Liver (tissue), 9 donors: ENCODE results near the gene E2F3. TPM values are rescaled to one million over a fixed set of nuclear protein-coding genes. Genes with fewer than 3 reads are reported as not detected.

Experiments
- DNase-seq: peaks from one replicate; pipeline ENCODE4 v3.0.0-alpha.2; 2017; ENCODE audit warnings: low spot score
- H3K27ac ChIP-seq, 2 donors: one replicate each; pipeline ENCODE4 v1.7.0; 2013; ENCODE audit warnings: inconsistent platforms in 2 of 2, low read length in 2 of 2, control low read depth in 1 of 2, low read depth in 1 of 2, mild to moderate bottlenecking in 1 of 2
- H3K27me3 ChIP-seq, 4 donors: one replicate each; pipeline versions ENCODE4 v1.6.1 to v1.7.0; 2013; ENCODE audit warnings: low read length in 3 of 4, inconsistent platforms in 1 of 4, mild to moderate bottlenecking in 1 of 4, moderate library complexity in 1 of 4; ENCODE audit not compliant: control insufficient read depth in 4 of 4, insufficient read depth in 4 of 4
- H3K36me3 ChIP-seq, 4 donors: one replicate each; pipeline versions ENCODE4 v1.6.1 to v1.7.0; 2013; ENCODE audit warnings: low read length in 3 of 4, mild to moderate bottlenecking in 3 of 4, low read depth in 1 of 4, moderate library complexity in 1 of 4; ENCODE audit not compliant: control insufficient read depth in 4 of 4, insufficient read depth in 3 of 4
- H3K4me1 ChIP-seq, 4 donors: one replicate each; pipeline versions ENCODE4 v1.6.1 to v1.7.0; 2013; ENCODE audit warnings: low read length in 3 of 4, mild to moderate bottlenecking in 3 of 4, moderate library complexity in 1 of 4; ENCODE audit not compliant: control insufficient read depth in 4 of 4, insufficient read depth in 4 of 4
- H3K4me3 ChIP-seq, 3 donors: one replicate each; pipeline versions ENCODE4 v1.6.1 to v1.7.0; 2013; ENCODE audit warnings: low read length in 3 of 3, control low read depth in 1 of 3, low read depth in 1 of 3, mild to moderate bottlenecking in 1 of 3
- H3K9ac ChIP-seq, 2 donors: one replicate each; pipeline ENCODE4 v1.7.0; 2013; ENCODE audit warnings: low read length in 2 of 2, mild to moderate bottlenecking in 2 of 2, moderate library complexity in 2 of 2, control low read depth in 1 of 2, low read depth in 1 of 2
- H3K9me3 ChIP-seq, 4 donors: one replicate each; pipeline versions ENCODE4 v1.6.1 to v1.7.0; 2013; ENCODE audit warnings: low read length in 3 of 4; ENCODE audit not compliant: control insufficient read depth in 4 of 4
- CTCF ChIP-seq: fragments of 150-350 bp; IDR thresholded peaks from 2 replicates; pipeline ENCODE4 v1.5.1; 2017; ENCODE audit warnings: improper control_type of control experiment, low read depth, low read length; ENCODE audit not compliant: missing input control
- FOXA1 ChIP-seq: IDR thresholded peaks from 2 replicates; pipeline ENCODE4 v1.6.1; 2016; ENCODE audit warnings: antibody characterized with exemption
- FOXA2 ChIP-seq: IDR thresholded peaks from 2 replicates; pipeline ENCODE4 v1.6.1; 2016; ENCODE audit warnings: antibody characterized with exemption
- GABPA ChIP-seq, 2 donors: IDR thresholded peaks in 1 of 2; conservative IDR thresholded peaks in 1 of 2; 2 replicates each; pipeline ENCODE4 v1.6.1; 2016; ENCODE audit warnings: antibody characterized with exemption in 2 of 2, mild to moderate bottlenecking in 1 of 2, moderate library complexity in 1 of 2
- HNF4A ChIP-seq, 2 donors: conservative IDR thresholded peaks; 2 replicates each; pipeline ENCODE4 v1.6.1; 2016; ENCODE audit warnings: antibody characterized with exemption in 2 of 2, mild to moderate bottlenecking in 2 of 2
- HNF4G ChIP-seq: IDR thresholded peaks from 2 replicates; pipeline ENCODE4 v1.6.1; 2016; ENCODE audit warnings: antibody characterized with exemption
- JUND ChIP-seq, 2 donors: IDR thresholded peaks; 2 replicates each; pipeline ENCODE4 v1.6.1; 2016; ENCODE audit warnings: antibody characterized with exemption in 2 of 2
- NR2F2 ChIP-seq: IDR thresholded peaks from 2 replicates; pipeline ENCODE4 v1.6.1; 2016; ENCODE audit warnings: antibody characterized with exemption
- RAD21 ChIP-seq, 2 donors: IDR thresholded peaks; 2 replicates each; pipeline ENCODE4 v1.6.1; 2016; ENCODE audit warnings: antibody characterized with exemption in 2 of 2, mild to moderate bottlenecking in 2 of 2
- RXRA ChIP-seq, 2 donors: IDR thresholded peaks; 2 replicates each; pipeline ENCODE4 v1.6.1; 2017 to 2018; ENCODE audit warnings: antibody characterized with exemption in 2 of 2, mild to moderate bottlenecking in 1 of 2
- SP1 ChIP-seq: IDR thresholded peaks from 2 replicates; pipeline ENCODE4 v1.6.1; 2018; ENCODE audit warnings: antibody characterized with exemption, mild to moderate bottlenecking
- YY1 ChIP-seq: IDR thresholded peaks from 2 replicates; pipeline ENCODE4 v1.6.1; 2016; ENCODE audit warnings: antibody characterized with exemption, mild to moderate bottlenecking
- WGBS: extraction: QIAGEN DNeasy Blood & Tissue Kit; methylation state at CpG from one replicate; pipeline ENCODE4 v1.1.7; 2013; 5-methylcytosine and 5-hydroxymethylcytosine counted together
- polyA plus RNA-seq, 2 donors: library from polyadenylated mRNA; stranded (reverse) in 1 of 2; unstranded in 1 of 2; fragments of 200-250 nt in 1 of 2; fragments of >200 nt in 1 of 2; fragmentation: Nextera tagmentation in 1 of 2; extraction: Ambion mirVana in 1 of 2; gene quantifications; one replicate each; pipeline versions ENCODE4 v1.2.1 to v1.2.3, GENCODE V29; 2013 to 2015
- total RNA-seq, 2 donors: library from RNA; depleted of rRNA; stranded (reverse); fragments of >200 nt; gene quantifications; one replicate each; pipeline ENCODE4 v1.2.3, GENCODE V29; 2014
- TF ChIP-seq, protein P1 (sequence below): IDR thresholded peaks from 2 replicates; pipeline ENCODE4 v1.6.1; 2016; ENCODE audit warnings: antibody characterized with exemption
- TF ChIP-seq, protein P2 (sequence below): IDR thresholded peaks from 2 replicates; pipeline ENCODE4 v1.6.1; 2016; ENCODE audit warnings: antibody characterized with exemption
- donor health status: healthy.
- donor health status: healthy.
- donor health status: healthy.
- donor health status: healthy.
- donor health status: healthy.

Gene E2F3
- total and polyA plus RNA-seq, 4 donors: 1.4 to 5.0 (median 1.9) TPM

GRCh38 chr6:20352346-20352745 lies 49.3 kb upstream of the E2F3 start:
- no peak for DNase-seq
- Histone ChIP-seq H3K27ac (no peak overlapping the region), H3K27me3 (no peaks in the 10 kb centered on the region), H3K4me1 (no peaks in the 10 kb centered on the region), H3K9me3 (peaks cover 2 to 7% (median 5%) of the 10 kb centered on the region in 4 donors), H3K4me3 (no peak overlapping the region), H3K36me3 (no peaks in the 10 kb centered on the region), H3K9ac (no peak overlapping the region)
- WGBS: 72% methylated on average over 4 of the region's 4 CpGs
- TF ChIP-seq FOXA2 (no peak), NR2F2 (no peak), CTCF (no peak), HNF4A (conservative IDR thresholded peaks at IDR 0.05) (no peak), RAD21 (IDR thresholded peaks at IDR 0.05) (no peak), JUND (IDR thresholded peaks at IDR 0.05) (no peak)
- TF ChIP-seq, protein P1, sequence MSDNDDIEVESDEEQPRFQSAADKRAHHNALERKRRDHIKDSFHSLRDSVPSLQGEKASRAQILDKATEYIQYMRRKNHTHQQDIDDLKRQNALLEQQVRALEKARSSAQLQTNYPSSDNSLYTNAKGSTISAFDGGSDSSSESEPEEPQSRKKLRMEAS: no peak

- Histone ChIP-seq H3K27me3 (no peaks in the 10 kb centered on the region), H3K9me3 (peaks cover 2 to 7% (median 5%) of the 10 kb centered on the region in 4 donors), H3K4me3 (no peak overlapping the region), H3K4me1 (no peaks in the 10 kb centered on the region), H3K27ac (no peak overlapping the region), H3K9ac (no peak overlapping the region), H3K36me3 (no peaks in the 10 kb centered on the region)
- TF ChIP-seq, protein P2, sequence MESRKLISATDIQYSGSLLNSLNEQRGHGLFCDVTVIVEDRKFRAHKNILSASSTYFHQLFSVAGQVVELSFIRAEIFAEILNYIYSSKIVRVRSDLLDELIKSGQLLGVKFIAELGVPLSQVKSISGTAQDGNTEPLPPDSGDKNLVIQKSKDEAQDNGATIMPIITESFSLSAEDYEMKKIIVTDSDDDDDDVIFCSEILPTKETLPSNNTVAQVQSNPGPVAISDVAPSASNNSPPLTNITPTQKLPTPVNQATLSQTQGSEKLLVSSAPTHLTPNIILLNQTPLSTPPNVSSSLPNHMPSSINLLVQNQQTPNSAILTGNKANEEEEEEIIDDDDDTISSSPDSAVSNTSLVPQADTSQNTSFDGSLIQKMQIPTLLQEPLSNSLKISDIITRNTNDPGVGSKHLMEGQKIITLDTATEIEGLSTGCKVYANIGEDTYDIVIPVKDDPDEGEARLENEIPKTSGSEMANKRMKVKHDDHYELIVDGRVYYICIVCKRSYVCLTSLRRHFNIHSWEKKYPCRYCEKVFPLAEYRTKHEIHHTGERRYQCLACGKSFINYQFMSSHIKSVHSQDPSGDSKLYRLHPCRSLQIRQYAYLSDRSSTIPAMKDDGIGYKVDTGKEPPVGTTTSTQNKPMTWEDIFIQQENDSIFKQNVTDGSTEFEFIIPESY: no peak
- TF ChIP-seq GABPA (IDR thresholded peaks at IDR 0.05 in 1 of 2, conservative IDR thresholded peaks at IDR 0.05 in 1 of 2): no peak
- TF ChIP-seq SP1: no peak
- TF ChIP-seq YY1: no peak
- TF ChIP-seq FOXA1: no peak
- TF ChIP-seq HNF4A (conservative IDR thresholded peaks at IDR 0.05): no peak
- TF ChIP-seq, protein P1: no peak
- no peak for TF ChIP-seq RXRA (IDR thresholded peaks at IDR 0.05)
- no peak for TF ChIP-seq JUND (IDR thresholded peaks at IDR 0.05)
- TF ChIP-seq RAD21 (IDR thresholded peaks at IDR 0.05): no peak
- 86% methylated on average over 5 of the region's 5 CpGs for WGBS
- DNase-seq: no peak
Observed at GRCh38 chr6:20353134-20353533, 48.5 kb upstream of the E2F3 start.

DNA sequence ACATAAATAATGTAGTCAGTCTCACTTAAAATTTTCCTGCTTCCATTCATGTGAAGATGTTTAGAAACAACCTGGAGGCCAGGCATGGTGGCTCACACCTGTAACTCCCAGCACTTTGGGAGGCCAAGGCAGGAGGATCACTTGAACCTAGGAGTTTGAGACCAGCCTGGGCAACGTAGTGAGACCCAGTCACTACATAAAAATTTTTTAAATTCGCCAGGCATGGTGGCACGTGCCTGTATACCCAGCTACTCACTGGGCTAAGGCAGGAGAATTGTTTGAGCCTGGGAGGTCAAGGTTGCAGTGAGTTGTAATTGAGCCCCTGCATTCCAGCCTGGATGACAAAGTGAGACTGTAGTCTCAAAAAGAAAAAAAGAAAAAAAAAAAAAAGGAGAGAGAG lies 47.3 kb upstream of the E2F3 start:
- Histone ChIP-seq H3K36me3 (no peaks in the 10 kb centered on the region), H3K4me3 (no peak overlapping the region), H3K9ac (no peak overlapping the region), H3K27ac (no peak overlapping the region), H3K9me3 (peaks cover 2 to 7% (median 5%) of the 10 kb centered on the region in 4 donors), H3K4me1 (no peaks in the 10 kb centered on the region), H3K27me3 (no peaks in the 10 kb centered on the region)
- 87% methylated on average over 3 of the region's 3 CpGs for WGBS
- DNase-seq: no peak
- TF ChIP-seq RXRA (IDR thresholded peaks at IDR 0.05) (no peak), CTCF (no peak), SP1 (no peak), FOXA2 (no peak), HNF4G (no peak), FOXA1 (no peak), GABPA (IDR thresholded peaks at IDR 0.05 in 1 of 2, conservative IDR thresholded peaks at IDR 0.05 in 1 of 2) (no peak)
- TF ChIP-seq, protein P1: no peak
